Ecto neural progenitor cell (in vitro differentiated cells): ENCODE results near the gene FIBP.
"Not testable (repeated sequence)": the region's sequence is repeated elsewhere in the genome, so short reads cannot be mapped to it uniquely, and the experiment has no call there.

Source experiments
- DNase-seq: peaks from one replicate; pipeline ENCODE4 v3.0.0-alpha.2; 2018; ENCODE audit warnings: low spot score

FIBP gene

DNA sequence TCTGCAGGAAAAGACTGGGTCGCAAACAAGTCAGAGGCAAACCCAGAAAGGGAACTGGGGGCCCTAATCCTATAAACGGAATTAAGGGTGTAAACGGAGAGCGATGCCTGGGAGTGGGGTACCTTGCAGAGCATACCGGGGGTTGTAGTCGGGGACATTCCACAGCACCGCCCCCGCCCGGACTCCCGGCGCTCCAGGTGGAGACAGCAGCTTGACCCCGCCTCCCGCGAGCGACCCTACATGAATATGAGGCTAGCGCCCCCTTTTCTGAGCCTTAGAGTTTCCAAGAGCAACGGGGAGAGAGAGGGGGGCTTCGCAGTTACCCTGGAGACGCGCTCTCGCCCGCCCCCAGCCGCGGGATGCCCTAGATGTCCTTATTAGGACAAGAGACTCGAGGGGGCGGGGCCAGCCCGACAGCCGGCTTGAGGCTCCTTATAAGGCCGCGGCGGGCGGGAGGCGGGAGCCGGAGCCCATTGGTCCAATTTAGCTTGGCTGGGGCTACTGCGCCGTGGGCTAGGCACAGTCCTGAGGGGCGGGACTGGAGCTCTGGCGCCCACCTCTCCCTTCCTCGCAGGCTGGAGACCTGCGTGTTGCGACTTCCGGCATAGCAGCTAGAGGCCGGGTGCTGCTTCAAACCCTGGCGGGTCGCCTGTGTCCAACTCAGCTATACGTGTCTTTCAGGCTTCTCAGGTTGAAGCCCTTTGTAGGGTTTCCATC is 29.0 kb downstream of the FIBP start:
- DNase-seq = peak; percentile 99

GRCh38 chr11:65858681-65859087 is 29.6 kb downstream of the FIBP start:
- DNase-seq = no peak

- DNase-seq = peak; percentile 99
These were observed 30.2 kb downstream of the FIBP start, which contains the start of gene CFL1 for GRCh38 chr11:65857853-65858680. TSS of gene CFL1 (minus strand) at chr11:65858180. CDS start at chr11:65858099, 81 bp downstream.

GRCh38 chr11:65857500-65857852 is 30.8 kb downstream of the FIBP start:
- no peak for DNase-seq

- peak; percentile 82 for DNase-seq
These were observed 31.4 kb downstream of the FIBP start for GRCh38 chr11:65856689-65857499.

DNA sequence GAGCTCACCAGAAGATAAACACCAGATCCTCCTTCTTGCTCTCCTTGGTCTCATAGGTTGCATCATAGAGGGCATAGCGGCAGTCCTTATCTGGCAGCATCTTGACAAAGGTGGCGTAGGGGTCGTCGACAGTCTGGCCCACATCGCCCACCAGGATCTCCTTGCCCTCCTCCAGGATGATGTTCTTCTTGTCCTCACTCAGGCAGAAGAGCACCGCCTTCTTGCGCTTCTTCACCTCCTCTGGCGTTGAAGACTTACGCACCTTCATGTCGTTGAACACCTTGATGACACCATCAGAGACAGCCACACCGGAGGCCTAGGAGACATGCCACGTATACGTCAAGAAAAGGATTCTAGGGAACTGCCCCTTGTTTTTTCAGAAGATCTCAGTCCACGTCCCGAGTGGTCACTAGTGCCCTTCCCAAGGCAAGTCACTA is 32.3 kb downstream of the FIBP start:
- DNase-seq = no peak

GRCh38 chr11:65854852-65855837 is 33.1 kb downstream of the FIBP start:
- peak; percentile 37 for DNase-seq

DNA sequence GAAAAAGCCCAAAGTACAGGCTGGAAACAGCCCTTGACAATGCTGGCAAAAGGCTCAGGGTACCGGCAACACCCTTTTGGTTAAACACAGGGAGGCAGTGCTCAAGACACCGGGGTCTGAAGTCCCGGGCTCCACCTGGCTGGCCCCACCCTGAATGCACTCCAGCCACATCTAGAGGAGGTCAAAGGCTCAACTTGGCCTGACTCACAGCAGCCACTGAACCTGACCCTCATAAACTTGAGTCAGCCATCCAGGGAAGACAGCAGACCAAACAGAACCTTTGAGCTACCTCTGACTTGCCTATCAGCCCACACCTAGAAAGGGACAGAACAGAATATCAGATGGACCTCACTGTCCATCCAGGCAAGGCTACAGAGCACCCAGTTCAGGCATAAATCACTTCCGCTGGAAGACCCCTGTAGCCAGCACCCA is 34.1 kb downstream of the FIBP start:
- peak; percentile 40 for DNase-seq

GRCh38 chr11:65853246-65853979 is 34.9 kb downstream of the FIBP start:
- DNase-seq = peak; percentile 40

DNA sequence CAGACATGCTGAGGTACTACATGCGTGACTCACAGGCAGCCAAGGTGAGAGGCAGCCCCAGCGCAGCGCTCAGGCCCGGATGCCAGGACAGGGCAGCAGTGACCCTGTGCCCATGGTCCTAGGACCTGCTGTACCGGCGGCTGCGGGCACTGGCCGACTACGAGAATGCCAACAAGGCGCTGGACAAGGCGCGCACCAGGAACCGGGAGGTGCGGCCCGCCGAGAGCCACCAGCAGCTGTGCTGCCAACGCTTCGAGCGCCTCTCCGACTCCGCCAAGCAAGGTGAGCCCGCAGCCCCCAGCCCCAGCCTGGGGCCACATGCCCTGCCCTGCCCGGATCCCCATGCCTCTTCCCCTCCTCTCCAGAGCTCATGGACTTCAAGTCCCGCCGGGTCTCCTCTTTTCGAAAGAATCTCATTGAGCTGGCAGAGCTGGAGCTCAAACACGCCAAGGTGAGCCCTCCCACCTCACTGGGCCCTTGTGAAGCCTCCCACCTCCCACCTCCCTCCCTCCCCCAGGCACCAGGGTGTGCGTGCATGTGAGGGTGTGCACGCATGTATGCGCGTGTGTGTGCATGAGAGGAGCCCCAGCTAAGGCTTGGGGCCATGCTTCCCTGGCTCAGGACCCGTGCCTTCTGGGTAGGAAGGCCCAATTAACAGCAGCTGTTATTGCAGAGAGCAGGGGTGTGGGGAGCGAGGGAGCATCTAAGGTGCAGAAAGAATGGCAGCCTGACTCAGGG is 35.6 kb downstream of the FIBP start:
- DNase-seq = peak; percentile 34

- DNase-seq = no peak
These were observed 36.3 kb downstream of the FIBP start for GRCh38 chr11:65851811-65852507.

- DNase-seq = no peak
These were observed 37.1 kb downstream of the FIBP start for GRCh38 chr11:65851083-65851579.

DNA sequence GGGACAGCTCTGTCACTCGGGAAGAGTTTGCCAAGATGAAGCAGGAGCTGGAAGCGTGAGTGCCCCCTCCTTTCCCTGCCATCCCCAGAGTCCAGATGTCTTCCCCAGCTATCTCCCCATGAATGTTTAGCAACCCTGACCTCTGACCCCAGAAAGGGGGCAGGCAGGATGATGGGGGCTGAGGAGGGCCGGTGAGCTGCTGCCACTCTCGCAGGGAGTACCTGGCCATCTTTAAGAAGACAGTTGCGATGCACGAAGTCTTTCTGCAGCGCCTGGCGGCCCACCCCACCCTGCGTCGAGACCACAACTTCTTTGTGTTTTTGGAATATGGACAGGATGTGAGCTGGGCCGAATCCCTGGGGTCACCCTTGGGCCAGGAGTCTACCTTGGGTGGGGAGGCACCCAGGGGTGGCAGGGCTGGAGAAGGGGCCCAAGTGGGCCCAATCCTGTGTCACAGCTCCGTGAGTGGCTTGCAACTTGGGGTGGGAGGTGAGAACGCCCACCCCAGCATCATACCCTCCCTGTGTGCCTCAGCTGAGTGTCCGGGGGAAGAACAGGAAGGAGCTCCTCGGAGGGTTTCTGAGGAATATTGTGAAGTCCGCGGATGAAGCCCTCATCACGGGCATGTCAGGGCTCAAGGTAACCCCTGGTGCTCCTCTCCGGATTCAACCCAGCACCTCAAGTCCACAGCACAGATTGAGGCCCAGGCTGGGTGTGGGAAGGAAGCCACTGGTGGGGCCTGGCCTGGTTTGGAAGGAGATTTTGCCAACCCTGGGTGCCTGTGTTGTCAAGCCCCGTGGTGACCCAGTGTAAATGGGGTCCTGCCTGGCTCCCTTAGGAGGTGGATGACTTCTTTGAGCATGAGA is 37.8 kb downstream of the FIBP start:
- no peak for DNase-seq

GRCh38 chr11:65849771-65850216 is 38.5 kb downstream of the FIBP start:
- DNase-seq = no peak

GRCh38 chr11:65849366-65849765 is 38.9 kb downstream of the FIBP start:
- no peak for DNase-seq

- not testable (repeated sequence) for DNase-seq
These were observed 39.6 kb downstream of the FIBP start for GRCh38 chr11:65848693-65849092.

- DNase-seq = no peak
These were observed 40.5 kb downstream of the FIBP start for GRCh38 chr11:65847746-65848145.
